Stomach (tissue), 4 donors: ENCODE results near the gene RIMS3.

Experiments used
- CTCF ChIP-seq, 7 experiments: fragments of 450-650 bp in 4 of 7; fragments of 200-600 bp in 3 of 7; sonication (generic) in 3 of 7; IDR thresholded peaks; one replicate each; pipeline ENCODE4 v1.5.1; 2016 to 2019; ENCODE audit warnings: antibody characterized with exemption in 7 of 7, control low read depth in 2 of 7, mild to moderate bottlenecking in 1 of 7
- EP300 ChIP-seq: sonication (generic); formaldehyde crosslinking; IDR thresholded peaks from one replicate; pipeline ENCODE4 v1.6.1; 2017; ENCODE audit warnings: antibody characterized with exemption
- POLR2A ChIP-seq, 4 donors: fragments of 450-650 bp; IDR thresholded peaks; one replicate each; pipeline ENCODE4 v1.6.1; 2016; ENCODE audit warnings: antibody characterized with exemption in 4 of 4, control low read depth in 2 of 4, mild to moderate bottlenecking in 1 of 4, moderate library complexity in 1 of 4

DNA sequence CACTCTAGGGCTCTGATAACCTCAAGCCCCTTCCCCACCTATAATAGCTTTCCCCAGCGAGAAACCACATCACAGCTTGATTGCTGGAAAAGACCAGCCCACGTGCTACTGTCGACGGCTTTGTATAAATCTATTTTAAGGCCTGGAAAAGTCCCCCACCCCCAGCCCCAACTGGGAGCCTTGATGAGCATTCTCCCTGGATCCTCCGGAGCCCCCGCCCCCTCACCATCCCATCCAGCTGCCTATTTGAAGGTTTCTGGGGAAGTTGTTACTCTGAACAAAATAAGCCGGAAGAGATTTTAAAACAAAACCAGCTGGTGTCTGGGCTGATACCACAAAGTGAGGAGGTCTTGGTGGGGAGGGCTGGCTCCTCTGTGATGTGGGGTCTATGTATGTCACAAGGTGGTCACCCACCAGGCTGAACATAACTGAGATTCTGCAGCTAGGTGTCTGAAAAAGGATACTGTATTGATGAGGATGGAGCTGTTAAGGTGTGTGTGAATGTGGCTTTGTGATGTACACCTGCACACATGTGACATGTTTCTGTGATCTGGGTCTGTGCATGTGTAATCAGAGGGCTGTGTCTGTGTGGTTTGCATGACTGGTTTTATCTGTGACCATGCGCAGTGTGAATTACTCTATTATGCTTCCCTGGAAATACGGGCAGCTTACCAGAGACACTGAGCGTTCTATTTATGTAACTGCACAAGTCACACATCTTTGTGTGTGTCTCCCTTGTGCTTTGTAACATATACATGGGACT is 25.0 kb downstream of the RIMS3 start:
- TF ChIP-seq CTCF (IDR thresholded peaks at IDR 0.05) (no peak), POLR2A (IDR thresholded peaks at IDR 0.05) (no peak), EP300 (no peak)
